Suprapubic skin (tissue), 4 donors: ENCODE data around the gene ZNF444. TPM values are rescaled to one million over a fixed set of nuclear protein-coding genes. Genes with fewer than 3 reads are reported as not detected.

Experiments
- DNase-seq, 2 donors: peaks; one replicate each; pipeline ENCODE4 v3.0.0-alpha.2; 2019; ENCODE audit warnings: low spot score in 2 of 2
- H3K27ac ChIP-seq: fragments of 200-600 bp; sonication (generic); one replicate; pipeline ENCODE4 v1.5.1; 2019
- H3K27me3 ChIP-seq: fragments of 200-600 bp; sonication (generic); one replicate; pipeline ENCODE4 v1.5.1; 2019
- H3K36me3 ChIP-seq: fragments of 200-600 bp; sonication (generic); one replicate; pipeline ENCODE4 v1.5.1; 2019
- H3K4me1 ChIP-seq: fragments of 200-600 bp; sonication (generic); one replicate; pipeline ENCODE4 v1.5.1; 2019
- H3K4me3 ChIP-seq: fragments of 200-600 bp; sonication (generic); one replicate; pipeline ENCODE4 v1.5.1; 2019; ENCODE audit warnings: mild to moderate bottlenecking
- H3K9me3 ChIP-seq: fragments of 200-600 bp; sonication (generic); one replicate; pipeline ENCODE4 v1.5.1; 2019
- CTCF ChIP-seq, 2 donors: fragments of 200-600 bp in 1 of 2; fragments of 450-650 bp in 1 of 2; sonication (generic) in 1 of 2; IDR thresholded peaks; one replicate each; pipeline ENCODE4 v1.5.1; 2016 to 2019; ENCODE audit warnings: antibody characterized with exemption in 2 of 2, mild to moderate bottlenecking in 1 of 2, moderate library complexity in 1 of 2
- EP300 ChIP-seq: sonication (generic); formaldehyde crosslinking; IDR thresholded peaks from one replicate; pipeline ENCODE4 v1.6.1; 2017; ENCODE audit warnings: antibody characterized with exemption
- POLR2A ChIP-seq, 2 donors: fragments of 450-650 bp; IDR thresholded peaks; one replicate each; pipeline ENCODE4 v1.6.1; 2017; ENCODE audit warnings: antibody characterized with exemption in 2 of 2, mild to moderate bottlenecking in 2 of 2, moderate library complexity in 2 of 2
- POLR2AphosphoS5 ChIP-seq, 3 donors: sonication (generic); formaldehyde crosslinking; IDR thresholded peaks; one replicate each; pipeline ENCODE4 v1.6.1; 2017; ENCODE audit warnings: antibody characterized with exemption in 3 of 3
- WGBS: methylation state at CpG from one replicate; pipeline ENCODE4 v1.1.5; 2018; 5-methylcytosine and 5-hydroxymethylcytosine counted together
- total RNA-seq, 4 donors: library from RNA; depleted of rRNA; stranded (reverse); fragments of >200 nt; gene quantifications; one replicate each; pipeline ENCODE4 v1.1.0, GENCODE V29; 2016

Gene ZNF444
- total RNA-seq, 4 donors from 2014 or later: 12.9 to 34.8 (median 21.2) TPM

- no peak overlapping the region for H3K4me3 ChIP-seq
- peaks cover 88% of the 10 kb centered on the region for H3K4me1 ChIP-seq
Measured at GRCh38 chr19:56110515-56111448, 30.3 kb upstream of the ZNF444 start.

GRCh38 chr19:56111601-56112312 is 29.3 kb upstream of the ZNF444 start:
- DNase-seq: peak; percentile 65 to 80
- H3K4me3 ChIP-seq: no peak overlapping the region
- 68% methylated on average over 12 of the region's 24 CpGs for WGBS
- no peaks in the 10 kb centered on the region for H3K9me3 ChIP-seq
- H3K27me3 ChIP-seq: no peaks in the 10 kb centered on the region
- peaks cover 87% of the 10 kb centered on the region for H3K4me1 ChIP-seq
- peaks cover under 1% of the 10 kb centered on the region for H3K36me3 ChIP-seq
- H3K27ac ChIP-seq: no peak overlapping the region
- TF ChIP-seq EP300 (no peak), POLR2AphosphoS5 (IDR thresholded peaks at IDR 0.05) (no peak), CTCF (IDR thresholded peaks at IDR 0.05) (no peak), POLR2A (IDR thresholded peaks at IDR 0.05) (no peak)

More at GRCh38 chr19:56110515-56111448, 30.3 kb upstream of the ZNF444 start:
- no peak for TF ChIP-seq EP300
- TF ChIP-seq CTCF (IDR thresholded peaks at IDR 0.05): no peak
- no peak for TF ChIP-seq POLR2A (IDR thresholded peaks at IDR 0.05)
- TF ChIP-seq POLR2AphosphoS5 (IDR thresholded peaks at IDR 0.05): no peak
- H3K27me3 ChIP-seq: no peaks in the 10 kb centered on the region
- H3K36me3 ChIP-seq: peaks cover 6% of the 10 kb centered on the region
- H3K9me3 ChIP-seq: no peaks in the 10 kb centered on the region
- WGBS: 44% methylated on average over 5 of the region's 12 CpGs
- H3K27ac ChIP-seq: no peak overlapping the region
- DNase-seq: peak in 1 of 2 donors; percentile 62

GRCh38 chr19:56112313-56112709 is 28.8 kb upstream of the ZNF444 start:
- Histone ChIP-seq H3K4me3 (no peak overlapping the region), H3K4me1 (peaks cover 88% of the 10 kb centered on the region), H3K9me3 (no peaks in the 10 kb centered on the region), H3K27ac (no peak overlapping the region), H3K36me3 (no peaks in the 10 kb centered on the region), H3K27me3 (no peaks in the 10 kb centered on the region)
- peak in 1 of 2 donors; percentile 53 for DNase-seq
- TF ChIP-seq POLR2AphosphoS5 (IDR thresholded peaks at IDR 0.05) (no peak), EP300 (no peak), CTCF (IDR thresholded peaks at IDR 0.05) (no peak), POLR2A (IDR thresholded peaks at IDR 0.05) (no peak)
- WGBS: 58% methylated on average over 10 of the region's 10 CpGs

- no peaks in the 10 kb centered on the region for H3K36me3 ChIP-seq
- no peaks in the 10 kb centered on the region for H3K27me3 ChIP-seq
- TF ChIP-seq POLR2A (IDR thresholded peaks at IDR 0.05) (no peak), POLR2AphosphoS5 (IDR thresholded peaks at IDR 0.05) (no peak), CTCF (IDR thresholded peaks at IDR 0.05) (no peak)
- 70% methylated on average over 20 of the region's 20 CpGs for WGBS
- no peak for DNase-seq
- H3K4me1 ChIP-seq: peaks cover 89% of the 10 kb centered on the region
- H3K27ac ChIP-seq: no peak overlapping the region
- no peaks in the 10 kb centered on the region for H3K9me3 ChIP-seq
- H3K4me3 ChIP-seq: no peak overlapping the region
Measured at GRCh38 chr19:56113074-56113632, 27.9 kb upstream of the ZNF444 start.
